ENCODE results near the gene LOXL3. TPM values are rescaled to one million over a fixed set of nuclear protein-coding genes. Genes with fewer than 3 reads are reported as not detected.
A peak's percentile ranks its signal among the peaks of the same experiment; 100 is the strongest.

The LOXL3 gene
- total RNA-seq, 1 donor from 2014 or later, result 24.2 TPM

DNA sequence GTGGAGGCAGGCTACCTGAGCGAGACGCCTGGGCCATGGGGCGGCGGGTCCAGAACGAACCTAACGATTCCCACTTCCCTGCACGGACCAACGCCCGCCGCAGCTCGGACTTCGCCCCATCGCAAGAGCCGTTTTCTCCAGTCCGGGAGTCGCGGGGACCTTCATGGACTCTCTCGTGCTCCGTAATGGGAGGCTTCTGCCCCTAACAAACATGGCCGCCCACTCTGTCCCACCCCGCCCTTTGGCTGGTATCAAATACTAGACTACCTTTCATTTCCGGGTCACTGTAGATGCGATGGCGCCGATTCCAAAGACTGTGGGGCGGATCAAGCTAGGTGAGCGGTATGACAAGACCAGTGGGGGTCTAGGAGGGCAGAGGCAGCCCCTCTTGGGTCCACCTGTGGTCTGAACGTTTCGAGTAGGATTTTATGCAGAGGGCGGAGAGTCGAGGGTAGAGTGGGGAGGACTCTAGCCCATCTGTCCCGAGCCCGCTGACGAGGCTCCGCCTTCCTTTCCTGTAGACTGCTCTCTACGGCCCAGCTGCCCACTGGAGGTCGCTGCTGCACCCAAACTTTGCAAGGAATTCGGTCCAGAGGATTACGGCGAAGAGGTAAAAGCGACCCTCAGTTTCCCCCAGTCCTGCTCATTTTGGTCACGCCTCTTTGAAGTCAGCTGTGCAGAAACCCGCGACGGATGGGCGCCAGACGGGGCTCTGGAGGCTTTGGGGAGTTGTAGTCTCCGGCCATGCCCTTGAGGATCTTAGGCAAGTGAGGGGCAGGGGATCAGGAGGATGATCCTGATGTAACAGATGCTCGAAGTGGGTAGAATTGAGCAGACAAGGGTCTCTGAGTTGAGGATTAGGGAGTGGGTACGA, 70.7 kb downstream of the LOXL3 start, which contains the start of the genes CCDC142 and TTC31:
TSS of gene CCDC142 (minus strand) at position 198 of the 874 bp plus-strand sequence. CDS start at position 37, 161 bp downstream.
TSS of gene TTC31 (plus strand) at position 281 of the 874 bp plus-strand sequence. CDS start at position 296, 15 bp downstream.
- Mint-ChIP-seq H3K27me3 (ENCODE audit: insufficient read depth, low read depth) (peaks cover 3% of the 10 kb centered on the region), H3K9me3 (no peaks in the 10 kb centered on the region), H3K4me3 (peak within 1 kb of the TSS; percentile 100), H3K4me1 (peaks cover 21% of the 10 kb centered on the region), H3K36me3 (peaks cover 10% of the 10 kb centered on the region), H3K27ac (peak within 1 kb of the TSS; percentile 99)
- Histone ChIP-seq H3K36me3 (no peaks in the 10 kb centered on the region), H3F3A (ENCODE audit: low read depth) (no peaks in the 10 kb centered on the region), H3K4me2 (peak within 1 kb of the TSS; percentile 97), H3K4me1 (peaks cover 8% of the 10 kb centered on the region), H3K27me3 (no peaks in the 10 kb centered on the region), H3K4me3 (peak within 1 kb of the TSS; percentile 81), H4K20me1 (ENCODE audit: low read depth) (peaks cover 22% of the 10 kb centered on the region), H3K9me3 (ENCODE audit: low read depth) (no peaks in the 10 kb centered on the region), H2AFZ (replicated peaks) (peak within 1 kb of the TSS; percentile 87), H3K27ac (no peak within 1 kb of the TSS), H3K9ac (peak within 1 kb of the TSS; percentile 60), H3K79me2 (ENCODE audit: low read depth) (peaks cover 33% of the 10 kb centered on the region)
- peak; percentile 97 for DNase-seq (ENCODE audit: low spot score)
- no peak for TF ChIP-seq EZH2 (IDR thresholded peaks at IDR 0.05)
- TF ChIP-seq, protein P1, sequence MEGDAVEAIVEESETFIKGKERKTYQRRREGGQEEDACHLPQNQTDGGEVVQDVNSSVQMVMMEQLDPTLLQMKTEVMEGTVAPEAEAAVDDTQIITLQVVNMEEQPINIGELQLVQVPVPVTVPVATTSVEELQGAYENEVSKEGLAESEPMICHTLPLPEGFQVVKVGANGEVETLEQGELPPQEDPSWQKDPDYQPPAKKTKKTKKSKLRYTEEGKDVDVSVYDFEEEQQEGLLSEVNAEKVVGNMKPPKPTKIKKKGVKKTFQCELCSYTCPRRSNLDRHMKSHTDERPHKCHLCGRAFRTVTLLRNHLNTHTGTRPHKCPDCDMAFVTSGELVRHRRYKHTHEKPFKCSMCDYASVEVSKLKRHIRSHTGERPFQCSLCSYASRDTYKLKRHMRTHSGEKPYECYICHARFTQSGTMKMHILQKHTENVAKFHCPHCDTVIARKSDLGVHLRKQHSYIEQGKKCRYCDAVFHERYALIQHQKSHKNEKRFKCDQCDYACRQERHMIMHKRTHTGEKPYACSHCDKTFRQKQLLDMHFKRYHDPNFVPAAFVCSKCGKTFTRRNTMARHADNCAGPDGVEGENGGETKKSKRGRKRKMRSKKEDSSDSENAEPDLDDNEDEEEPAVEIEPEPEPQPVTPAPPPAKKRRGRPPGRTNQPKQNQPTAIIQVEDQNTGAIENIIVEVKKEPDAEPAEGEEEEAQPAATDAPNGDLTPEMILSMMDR (IDR thresholded peaks at IDR 0.05), result peak; percentile 93

Other genes with a start within 250 kb of the LOXL3 start
- gene SLC4A5, start 210.5 kb downstream of the LOXL3 start, total RNA-seq (ENCODE audit: low replicate concordance), result 1.7 and 2.0 TPM in 2 replicates
- gene DCTN1, start 173.6 kb downstream of the LOXL3 start, total RNA-seq (ENCODE audit: low replicate concordance), result 100 and 134 TPM in 2 replicates
- 1.8 and 6.0 TPM in 2 replicates for gene C2orf81, start 132.3 kb downstream of the LOXL3 start, total RNA-seq (ENCODE audit: low replicate concordance)
- 88.1 and 138 TPM in 2 replicates for gene WDR54, start 132.2 kb downstream of the LOXL3 start, total RNA-seq (ENCODE audit: low replicate concordance)
- gene RTKN, start 112.0 kb downstream of the LOXL3 start, total RNA-seq (ENCODE audit: low replicate concordance), result 11.4 and 40.0 TPM in 2 replicates
- gene INO80B, start 98.9 kb downstream of the LOXL3 start, total RNA-seq (ENCODE audit: low replicate concordance), result 8.7 and 15.9 TPM in 2 replicates
- gene WBP1, start 95.5 kb downstream of the LOXL3 start, total RNA-seq (ENCODE audit: low replicate concordance), result 38.2 and 132 TPM in 2 replicates
- 32.0 and 68.3 TPM in 2 replicates for gene MOGS, start 88.6 kb downstream of the LOXL3 start, total RNA-seq (ENCODE audit: low replicate concordance)
- gene MRPL53, start 81.3 kb downstream of the LOXL3 start, total RNA-seq (ENCODE audit: low replicate concordance), result 9.8 and 22.5 TPM in 2 replicates
- gene CCDC142, start 70.9 kb downstream of the LOXL3 start, total RNA-seq (ENCODE audit: low replicate concordance), result 12.0 and 22.3 TPM in 2 replicates
- gene TTC31, start 70.9 kb downstream of the LOXL3 start, total RNA-seq (ENCODE audit: low replicate concordance), result 22.6 and 41.1 TPM in 2 replicates
- 0.12 TPM in 1 of 2 replicates, not detected in the other for gene LBX2, start 54.3 kb downstream of the LOXL3 start, total RNA-seq (ENCODE audit: low replicate concordance)
- 10.9 and 13.8 TPM in 2 replicates for gene PCGF1, start 46.2 kb downstream of the LOXL3 start, total RNA-seq (ENCODE audit: low replicate concordance)
- gene TLX2, start 39.5 kb downstream of the LOXL3 start, total RNA-seq (ENCODE audit: low replicate concordance), result not detected in 2 replicates
- gene DQX1, start 27.7 kb downstream of the LOXL3 start, total RNA-seq (ENCODE audit: low replicate concordance), result 0.11 and 0.71 TPM in 2 replicates
- gene AUP1, start 24.2 kb downstream of the LOXL3 start, total RNA-seq (ENCODE audit: low replicate concordance), result 47.9 and 73.7 TPM in 2 replicates
- gene HTRA2, start 24.0 kb downstream of the LOXL3 start, total RNA-seq (ENCODE audit: low replicate concordance), result 18.5 and 28.4 TPM in 2 replicates
- gene DOK1, start 778 bp upstream of the LOXL3 start, total RNA-seq (ENCODE audit: low replicate concordance), result 3.4 and 13.2 TPM in 2 replicates
- gene M1AP, start 94.4 kb upstream of the LOXL3 start, total RNA-seq (ENCODE audit: low replicate concordance), result 0.75 and 3.7 TPM in 2 replicates
- gene SEMA4F, start 100.3 kb upstream of the LOXL3 start, total RNA-seq (ENCODE audit: low replicate concordance), result 3.5 and 11.3 TPM in 2 replicates